Stimulated activated CD8-positive, alpha-beta memory T cell treated with anti-CD3 and anti-CD28 coated beads, Interleukin-4, amount 100 ng/mL, for 4 hours (primary cell): Measurements from ENCODE around the gene HOXA13.

ENCODE experiments used
- DNase-seq, 2 donors: peaks; one replicate each; pipeline ENCODE4 v3.0.0-alpha.2; 2020; ENCODE audit warnings: low read depth in 2 of 2, low spot score in 1 of 2

Gene HOXA13

DNA sequence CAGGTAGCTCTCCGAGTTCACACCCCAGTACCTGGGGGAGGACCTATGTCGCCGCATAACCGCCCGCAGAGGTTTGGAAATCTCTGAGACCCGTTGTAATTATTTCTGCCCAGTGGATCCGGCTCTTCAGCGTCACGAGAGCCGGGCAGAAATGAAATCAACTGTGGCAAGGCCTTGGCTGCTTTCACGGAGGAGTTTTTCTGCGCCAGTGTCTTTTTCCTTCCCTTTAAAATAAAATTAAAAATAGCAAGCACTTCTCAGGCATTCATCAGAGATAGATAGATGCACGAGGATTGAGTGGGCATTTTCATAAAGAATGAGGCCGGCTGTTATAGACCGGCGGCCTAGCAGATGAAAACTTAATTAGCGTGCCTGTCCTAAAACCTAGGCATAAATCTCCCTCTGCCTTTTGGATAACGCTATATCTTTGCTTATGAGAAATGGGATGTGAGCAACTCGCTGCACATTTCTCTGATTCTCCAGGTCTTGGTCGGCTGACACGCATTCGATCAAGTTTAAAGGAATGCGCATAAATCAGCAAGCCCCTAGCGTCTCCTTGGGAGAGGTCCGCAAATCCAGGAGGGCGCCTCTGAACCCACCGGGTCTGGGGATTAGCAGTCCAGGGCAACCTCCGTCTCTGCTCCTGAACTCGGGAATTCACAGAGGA lies 6.4 kb downstream of the HOXA13 start:
- DNase-seq, result no peak

DNA sequence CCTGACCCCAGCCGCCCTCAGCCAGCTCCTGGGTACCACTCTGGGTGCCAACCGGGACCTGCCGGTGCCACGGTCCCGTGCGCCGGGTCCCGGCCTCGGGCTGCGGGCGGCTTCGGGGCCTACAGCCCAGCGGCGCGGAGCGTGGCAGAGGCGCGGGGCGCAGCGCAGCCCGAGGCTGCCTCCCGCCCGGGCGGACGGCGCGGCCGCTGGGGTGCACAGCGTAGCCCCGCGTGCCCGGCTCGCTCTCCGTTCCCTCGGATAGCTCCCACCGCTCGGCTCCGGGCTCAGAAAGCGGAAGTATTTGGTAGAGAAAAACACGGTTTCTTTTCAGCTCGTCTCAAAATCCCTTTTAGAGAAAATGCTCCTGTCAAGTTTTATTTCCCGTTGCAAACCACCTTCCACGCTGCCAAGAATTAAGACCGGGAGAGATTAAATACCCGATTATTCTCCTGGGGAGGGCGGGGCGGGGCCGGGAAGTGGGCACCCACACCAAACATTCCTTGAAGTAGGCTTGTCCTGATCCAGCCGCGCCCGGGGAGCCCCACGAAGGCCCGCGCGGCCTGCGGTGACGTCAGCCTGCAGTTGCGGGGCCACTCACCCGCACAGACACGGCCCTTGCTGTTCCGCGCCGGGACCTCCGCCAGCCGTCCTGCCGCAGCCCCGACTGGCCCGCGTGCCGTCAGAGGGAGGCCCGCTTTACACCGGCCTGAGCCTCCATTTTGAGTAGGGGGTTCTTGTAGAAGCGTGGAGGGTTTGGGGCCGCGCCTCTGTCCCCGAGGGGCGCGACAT lies 7.2 kb downstream of the HOXA13 start:
- no peak for DNase-seq

DNA sequence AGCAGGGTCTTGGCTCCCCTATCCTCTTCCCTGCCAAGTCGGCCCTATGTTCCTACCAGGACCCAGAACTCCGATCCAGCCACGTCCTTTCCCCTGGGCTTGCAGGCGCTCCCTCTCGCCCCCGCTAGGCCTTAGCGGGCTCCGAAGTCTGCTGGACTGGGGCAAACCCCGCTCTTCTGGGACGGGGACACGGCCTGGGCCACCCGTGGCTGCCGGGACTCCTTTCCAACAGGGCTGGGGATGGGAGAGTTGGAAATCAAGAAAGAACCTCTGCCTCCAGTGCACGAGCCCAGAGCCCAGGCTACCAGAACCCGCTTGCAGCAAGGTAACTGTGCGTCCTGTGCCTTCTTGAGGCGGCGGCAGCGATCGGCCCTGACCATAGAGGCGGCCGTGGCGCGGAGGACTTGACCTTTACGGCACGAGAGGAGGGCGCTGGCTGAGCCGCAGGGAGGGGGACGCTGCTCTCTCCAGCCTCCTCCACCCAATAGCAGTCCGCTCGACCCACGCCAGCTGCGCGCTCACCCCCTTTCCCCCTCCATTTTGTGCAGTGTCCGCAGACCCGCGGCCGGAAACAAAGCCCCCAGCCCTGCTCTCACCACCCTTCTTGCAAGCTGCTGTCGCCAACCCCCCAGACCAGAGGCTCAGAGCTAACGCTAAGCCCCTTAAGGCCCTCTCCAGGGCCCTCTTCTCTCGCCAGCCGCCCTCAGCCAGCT lies 7.9 kb downstream of the HOXA13 start:
- no peak for DNase-seq

DNA sequence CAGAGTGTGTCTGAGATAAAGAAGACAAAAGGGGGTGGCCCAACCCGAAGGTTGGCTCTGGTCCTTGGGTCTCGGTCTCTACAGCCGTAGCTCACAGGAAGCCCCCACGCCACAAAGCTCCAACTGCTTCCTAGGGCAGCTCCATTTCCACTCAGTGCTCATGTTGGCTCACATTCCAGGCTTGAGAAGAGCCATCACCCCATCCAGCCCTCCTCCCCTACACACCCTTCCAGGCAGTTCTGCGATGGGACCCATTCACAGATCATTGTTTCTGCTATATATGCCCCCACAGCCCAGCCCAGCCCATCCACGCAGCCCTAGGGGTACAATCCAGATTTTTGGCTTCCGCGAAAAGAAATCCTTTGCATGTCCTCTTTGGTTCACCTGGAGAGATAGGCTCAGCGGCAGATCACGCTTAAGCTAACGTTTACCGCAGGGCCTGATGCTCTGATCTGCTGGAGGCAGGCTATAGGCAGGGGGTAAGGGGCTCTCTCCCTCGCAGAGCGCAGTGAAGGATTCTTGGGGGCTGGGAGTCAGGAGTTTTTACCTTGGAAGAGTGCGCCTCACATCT lies 8.6 kb downstream of the HOXA13 start:
- no peak for DNase-seq

DNA sequence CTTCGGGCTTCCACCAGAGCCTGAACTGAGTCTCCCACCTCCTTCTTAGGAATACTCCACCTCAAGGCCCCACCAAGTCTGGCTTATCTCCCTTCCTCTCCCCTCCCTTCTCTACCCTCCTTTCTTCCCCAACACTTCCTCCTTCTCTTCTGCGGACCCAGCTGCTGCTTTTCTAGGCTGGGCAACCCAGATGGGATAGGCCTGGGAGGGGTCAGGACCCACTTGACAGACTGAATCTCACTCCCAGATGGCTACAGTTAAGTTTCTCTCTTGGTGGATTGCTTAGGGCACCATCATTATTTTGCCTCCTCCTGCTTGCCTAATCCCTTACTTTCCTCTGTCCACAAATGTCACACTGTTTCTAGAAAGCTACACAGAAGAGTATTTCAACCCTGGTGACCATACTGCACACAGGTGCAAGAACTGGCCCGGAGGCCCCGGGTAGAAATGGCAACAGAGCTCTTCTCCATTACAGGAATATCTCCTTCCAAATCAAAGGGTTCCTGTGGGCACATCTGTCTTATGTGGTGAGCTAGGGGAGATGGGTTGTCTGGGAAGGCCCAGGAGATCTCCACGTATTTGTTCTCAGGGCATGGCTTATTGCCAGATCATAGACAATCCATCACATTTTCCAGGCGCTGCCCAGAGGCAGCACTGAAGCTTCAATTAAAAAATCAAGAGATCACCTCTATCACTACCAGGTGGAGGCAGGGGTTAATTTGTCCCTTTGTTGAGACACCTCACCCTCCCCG lies 9.7 kb downstream of the HOXA13 start:
- DNase-seq, result no peak

DNA sequence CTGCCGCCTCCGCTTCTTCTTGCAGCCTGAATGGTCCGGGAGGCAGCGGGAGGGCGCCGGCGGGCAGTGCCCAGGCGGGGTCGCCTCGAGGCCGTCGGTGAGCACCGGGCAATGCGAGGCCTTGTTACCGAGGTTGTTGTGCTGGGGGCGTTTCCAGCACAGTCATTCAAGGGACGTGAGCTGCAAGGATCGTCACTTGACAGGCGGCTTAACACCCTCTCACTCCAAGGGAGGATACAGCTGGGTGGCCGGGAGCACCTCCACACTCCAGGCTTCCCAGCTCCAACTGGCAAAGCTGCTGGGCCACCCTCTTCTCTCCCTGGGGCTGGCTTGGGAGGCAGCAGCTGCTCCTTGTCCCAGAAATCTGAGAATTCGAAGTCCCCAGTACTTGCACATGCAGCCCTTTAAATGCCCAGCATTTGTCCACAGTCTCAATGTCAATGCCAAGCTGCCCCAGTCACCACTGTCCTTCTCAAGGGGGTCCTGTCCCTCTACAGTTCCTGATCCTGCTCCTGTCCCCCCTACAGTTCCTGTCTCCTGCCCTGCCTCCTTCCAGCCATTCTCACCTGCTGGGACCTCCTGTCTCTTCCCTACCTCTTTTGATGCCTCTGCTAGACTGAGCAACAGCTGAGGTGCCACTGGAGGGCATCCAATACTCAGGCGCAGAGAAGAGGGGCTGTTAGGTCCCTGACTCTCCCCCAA lies 10.4 kb downstream of the HOXA13 start:
- DNase-seq, result no peak

DNA sequence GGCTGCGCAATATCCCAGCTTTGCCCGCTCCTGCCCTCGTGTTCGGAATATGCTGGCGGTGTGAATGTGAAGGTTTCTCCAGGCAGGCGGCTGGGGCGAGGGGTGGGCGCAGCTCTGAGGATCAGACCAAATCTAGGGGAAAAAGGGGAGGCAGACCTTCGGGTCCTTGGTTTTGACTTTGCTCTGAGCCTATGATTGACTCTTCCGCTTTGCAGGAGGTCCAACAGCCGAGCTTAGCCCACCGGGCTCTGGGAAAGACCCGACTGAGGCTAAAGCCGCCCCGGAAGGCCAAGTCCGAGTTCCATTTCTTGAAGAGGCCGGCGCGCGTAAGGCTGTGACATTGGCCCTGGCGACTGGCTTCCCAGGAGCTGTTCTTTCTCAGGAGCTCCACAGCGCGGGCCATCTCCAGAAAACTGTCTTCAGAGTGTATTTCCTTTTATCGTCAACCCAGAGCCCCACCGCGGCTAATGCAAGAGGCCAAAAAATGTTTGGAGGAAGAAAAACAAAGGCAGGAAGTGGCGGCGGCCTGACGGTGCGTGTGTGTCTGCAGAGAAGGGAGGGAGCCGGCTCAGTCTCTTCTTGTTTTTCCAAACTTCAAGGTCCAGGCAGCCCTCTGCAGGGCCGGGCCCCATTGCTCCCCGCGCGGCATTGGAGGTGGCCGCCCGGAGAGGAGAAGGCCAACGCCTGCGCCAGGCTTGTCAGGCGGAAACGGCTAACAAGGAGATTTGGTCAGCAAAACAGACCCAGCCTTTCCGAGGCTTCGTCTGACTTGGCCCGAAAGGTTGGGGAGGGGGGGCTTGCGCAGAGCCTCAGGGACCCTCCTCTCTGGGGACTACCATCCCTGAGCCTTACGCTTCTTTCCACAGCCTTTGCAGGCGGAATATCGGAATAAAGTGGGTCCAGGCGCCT lies 11.3 kb downstream of the HOXA13 start:
- no peak for DNase-seq

DNA sequence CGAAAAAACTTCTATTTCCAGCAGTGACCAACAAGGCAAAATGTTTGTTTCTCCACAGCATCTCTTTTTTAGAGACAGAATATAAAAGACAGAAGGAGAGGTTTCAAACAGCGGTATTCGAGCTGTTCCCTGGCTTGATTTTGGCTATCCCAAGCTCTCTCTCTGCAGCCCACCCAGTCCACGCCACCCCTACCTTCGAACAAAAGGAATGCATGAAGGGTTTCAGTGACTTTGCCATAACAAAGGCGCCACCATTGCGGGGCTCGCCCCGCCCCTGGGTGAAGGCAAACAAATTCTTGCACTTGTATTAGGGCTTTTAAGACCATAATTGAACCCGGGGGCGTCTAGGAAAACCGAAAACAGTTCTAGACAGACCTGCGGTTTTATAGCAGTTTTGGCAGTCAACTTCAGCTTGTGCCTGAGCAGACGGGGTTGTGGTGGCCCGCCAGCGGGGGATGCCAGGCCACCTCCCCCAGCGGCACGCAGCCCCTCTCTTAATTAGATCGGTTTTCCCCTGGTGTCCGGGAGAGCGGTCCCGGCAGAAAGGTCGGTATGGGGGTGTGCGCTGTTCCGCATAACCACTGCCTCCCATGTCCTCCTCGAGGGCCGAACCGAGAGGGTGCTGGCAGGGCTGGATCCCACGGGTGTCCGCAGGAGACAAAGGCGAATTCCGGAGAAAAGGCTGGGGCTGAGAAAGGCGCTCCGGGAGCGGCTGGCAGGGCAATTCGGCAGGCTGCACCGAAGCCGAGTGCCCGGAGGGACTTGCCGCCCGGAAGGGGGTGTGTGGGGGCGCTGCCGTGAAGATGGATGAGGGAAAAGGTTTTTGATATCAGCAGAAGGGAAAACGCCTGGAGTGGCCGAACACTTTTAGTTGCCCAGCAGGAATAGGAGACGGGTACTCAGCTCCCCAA lies 12.2 kb downstream of the HOXA13 start:
- no peak for DNase-seq

DNA sequence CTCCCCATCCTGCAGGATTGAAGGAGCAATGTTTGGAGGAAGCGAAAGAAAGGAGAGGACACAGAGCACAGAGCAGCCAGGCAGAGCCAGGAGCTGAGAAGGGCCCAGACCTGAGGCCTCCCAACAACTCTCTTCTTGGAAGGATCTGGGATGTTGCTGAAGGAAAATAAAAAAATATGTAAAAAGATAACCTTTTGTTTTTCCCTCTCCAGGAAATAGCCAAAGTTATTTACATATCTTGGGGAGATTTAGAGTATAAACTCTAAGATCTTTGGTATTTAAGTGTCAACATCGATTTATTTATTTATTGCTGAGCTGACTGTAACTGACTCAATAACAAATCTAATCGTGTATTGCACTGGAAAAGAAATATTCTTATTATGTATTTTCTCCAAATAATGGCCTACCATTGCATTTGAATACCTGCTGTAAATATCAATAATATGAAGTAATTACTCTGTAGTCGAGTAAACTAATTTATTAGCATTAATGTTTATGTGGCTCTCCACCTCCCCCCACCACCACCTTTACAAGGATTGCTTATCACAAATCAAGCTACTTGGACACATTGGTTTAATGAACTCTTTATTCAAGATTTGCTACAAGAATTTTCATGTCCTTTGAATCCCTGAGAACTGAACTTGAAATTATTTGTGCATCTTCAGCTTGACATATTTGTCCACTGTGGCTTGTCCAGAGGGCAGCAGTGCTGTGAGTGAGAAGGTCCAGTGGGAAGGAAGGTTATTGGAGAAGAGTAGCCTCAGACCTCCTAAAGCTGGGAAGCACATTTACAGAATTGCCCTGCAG lies 13.0 kb downstream of the HOXA13 start:
- DNase-seq, result no peak

DNA sequence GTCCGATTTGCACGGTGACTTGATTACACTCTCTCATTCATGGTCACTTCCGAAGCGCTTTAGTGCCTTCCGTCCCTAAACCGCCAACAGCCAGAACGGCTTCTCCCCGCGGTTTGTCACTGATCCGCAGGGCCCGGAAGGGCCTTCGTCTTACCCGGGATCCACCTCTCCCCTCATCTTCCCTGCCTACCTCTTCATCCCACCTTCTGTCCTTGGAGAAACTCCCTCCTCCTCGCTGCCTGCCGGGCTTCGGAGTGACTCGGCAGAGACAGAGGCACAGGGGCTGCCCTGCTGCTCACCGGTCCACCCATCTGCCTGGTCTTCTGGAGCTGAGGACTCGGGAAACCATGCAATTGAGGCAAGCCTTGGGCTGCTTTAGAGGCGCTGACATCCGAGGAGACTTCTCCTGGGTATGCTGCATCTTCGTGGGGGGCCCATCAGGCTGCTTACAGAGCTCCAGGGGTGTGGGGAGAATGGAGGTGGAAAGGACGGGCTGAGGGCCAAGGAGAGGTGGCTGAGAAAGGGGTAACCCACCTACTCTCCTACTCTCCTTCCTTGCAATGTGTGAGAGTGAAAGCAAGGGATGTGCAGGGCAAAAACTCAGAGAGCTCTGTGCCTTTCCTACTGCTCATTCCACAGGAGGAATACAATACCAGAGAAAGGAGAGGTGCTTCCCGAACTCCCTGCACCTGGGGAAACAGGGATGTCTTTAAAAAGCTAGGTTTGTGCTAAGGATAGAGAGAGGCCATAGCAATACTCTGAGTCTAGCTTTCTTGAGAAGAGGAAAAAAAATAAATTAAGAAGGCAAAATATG lies 13.8 kb downstream of the HOXA13 start:
- DNase-seq, result no peak

DNA sequence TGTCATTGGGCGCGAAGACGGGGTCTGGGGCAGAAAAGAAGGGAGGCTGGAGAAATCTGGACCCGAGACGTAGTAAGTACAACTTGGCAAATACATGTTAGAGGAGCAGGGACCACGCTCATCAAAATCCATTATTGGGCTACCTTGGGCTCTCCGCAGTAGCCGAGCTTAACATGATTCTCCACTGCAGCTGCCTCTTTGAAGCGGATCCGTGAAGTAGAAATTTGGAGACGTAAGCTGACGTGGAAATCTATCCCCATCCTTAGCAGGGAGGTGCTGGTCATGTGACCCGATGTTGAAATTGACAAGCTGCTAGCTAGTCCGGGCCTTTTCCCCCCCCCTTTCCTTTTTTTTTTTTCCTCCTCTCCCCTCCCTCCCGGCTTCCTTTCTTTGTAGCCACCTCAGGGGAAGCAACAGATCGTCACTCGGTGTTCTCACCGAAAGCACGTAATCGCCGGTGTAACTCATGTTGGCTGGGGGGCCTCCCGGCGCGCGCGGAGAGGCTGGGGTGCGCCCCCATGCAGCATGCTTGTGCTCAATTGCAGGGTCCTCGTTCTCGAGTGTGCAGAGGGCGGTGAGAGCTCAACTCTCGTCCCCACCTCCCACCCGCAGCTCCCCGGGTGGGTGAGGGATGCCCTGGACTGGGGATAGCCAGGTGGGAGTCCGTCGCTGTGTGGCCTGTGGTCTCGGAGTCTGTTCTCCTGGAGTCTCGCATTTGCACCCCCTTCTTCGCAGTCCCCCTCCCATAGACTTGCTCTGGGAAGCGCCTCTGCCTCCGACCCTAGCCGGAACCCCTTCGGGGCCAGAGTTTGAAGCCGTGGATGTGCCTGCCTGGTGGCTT lies 14.7 kb downstream of the HOXA13 start, which contains the start of gene HOXA11:
HOXA11 (minus strand) TSS at position 220 of the 841 bp plus-strand sequence; CDS start at position 132, 88 bp downstream.
- no peak for DNase-seq

DNA sequence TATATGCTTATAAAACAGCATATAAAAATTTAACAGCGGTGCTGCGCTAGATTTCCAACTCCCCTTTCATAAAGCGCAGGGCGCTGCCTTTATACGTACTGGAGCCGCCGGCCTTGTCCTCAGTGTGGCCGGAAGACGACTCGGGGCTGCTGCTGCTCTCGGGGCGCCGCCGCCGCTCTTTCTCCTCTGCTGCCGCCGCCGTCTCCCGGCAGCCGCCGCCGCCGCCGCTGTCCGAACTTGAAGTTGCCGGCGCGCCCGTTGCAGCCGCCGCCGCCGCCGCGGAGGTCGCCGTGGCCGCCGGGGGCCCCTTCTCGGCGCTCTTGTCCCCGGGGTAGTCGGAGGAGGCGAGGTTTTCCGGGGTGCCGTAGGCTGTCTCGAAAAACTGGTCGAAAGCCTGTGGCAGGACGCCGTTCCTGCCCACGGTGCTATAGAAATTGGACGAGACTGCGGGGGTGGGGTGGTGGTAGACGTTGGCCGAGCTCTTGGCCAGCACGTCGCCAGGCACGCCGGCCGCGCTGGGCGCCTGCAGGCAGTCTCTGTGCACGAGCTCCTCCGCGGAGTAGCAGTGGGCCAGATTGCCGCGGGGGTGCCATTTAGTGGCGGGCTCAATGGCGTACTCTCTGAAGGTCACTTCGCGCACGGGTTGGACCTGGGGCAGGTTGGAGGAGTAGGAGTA lies 15.4 kb downstream of the HOXA13 start:
- no peak for DNase-seq

DNA sequence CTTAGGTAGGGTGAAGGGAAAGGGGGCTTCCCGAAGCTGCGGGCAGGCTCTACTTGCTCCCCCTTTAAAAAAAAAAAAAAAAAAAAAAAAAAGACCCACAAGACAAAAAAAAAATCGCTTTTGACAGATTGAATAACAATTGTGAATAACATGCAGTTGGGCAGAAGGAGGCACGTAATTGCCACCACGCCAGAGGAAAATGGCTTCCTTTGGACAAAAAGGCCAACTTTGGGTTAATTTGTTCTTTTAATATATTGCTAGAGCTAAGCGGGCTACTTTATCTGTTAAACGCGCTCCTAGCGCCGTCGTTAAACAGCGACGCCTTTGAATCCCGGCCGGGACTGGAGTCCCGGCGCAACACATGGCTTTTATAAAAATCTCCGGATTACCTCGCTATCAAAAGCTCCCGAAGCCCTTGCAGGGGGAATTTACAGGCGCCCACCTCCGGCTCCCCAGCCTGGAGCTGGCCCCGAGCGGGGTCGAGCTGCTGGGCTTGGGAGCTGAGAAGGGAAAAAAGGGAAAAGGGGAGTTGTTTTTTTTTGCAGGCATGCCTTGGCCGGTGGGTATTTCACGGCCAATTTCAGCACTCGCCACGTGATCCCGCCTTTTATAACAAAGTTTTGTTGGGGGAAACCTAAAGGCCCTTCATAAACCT lies 16.1 kb downstream of the HOXA13 start:
- DNase-seq, result no peak

DNA sequence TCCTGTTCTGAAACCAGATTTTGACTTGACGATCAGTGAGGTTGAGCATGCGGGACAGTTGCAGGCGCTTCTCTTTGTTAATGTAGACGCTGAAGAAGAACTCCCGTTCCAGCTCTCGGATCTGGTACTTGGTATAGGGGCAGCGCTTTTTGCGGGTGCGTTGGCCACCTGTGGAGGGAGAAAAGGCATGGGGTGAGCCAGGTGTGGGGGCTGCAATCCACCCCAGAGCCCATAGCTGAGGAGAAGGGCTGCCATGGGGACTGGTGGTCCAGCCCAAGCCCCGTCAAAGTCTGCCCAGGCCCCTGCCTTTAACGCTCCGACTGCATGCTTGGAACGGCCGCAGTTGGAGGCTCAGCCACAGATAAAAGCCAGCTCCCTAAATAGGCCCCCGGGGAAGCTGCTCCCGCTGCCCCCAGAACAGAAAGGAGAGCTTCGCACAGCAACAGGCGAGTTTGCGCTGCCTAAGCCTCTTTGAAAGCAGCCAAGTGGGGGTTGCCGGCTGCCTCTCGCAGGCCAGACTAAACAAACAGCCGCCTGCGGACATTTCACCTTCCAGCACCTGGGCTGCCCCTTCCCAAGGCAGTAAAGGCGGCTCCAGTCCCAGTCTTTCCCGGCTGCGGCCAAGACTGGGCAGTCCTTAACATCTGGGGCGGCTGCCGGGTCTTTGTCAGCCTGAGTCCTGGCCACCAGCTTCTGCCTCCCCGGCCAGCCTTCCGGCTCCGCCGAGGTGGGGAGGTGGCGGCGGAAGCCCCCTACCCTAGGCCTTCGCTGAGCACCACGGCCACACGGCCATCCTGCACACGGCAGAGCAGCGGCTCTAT lies 16.8 kb downstream of the HOXA13 start:
- no peak for DNase-seq
